GM21737 (cell line): ENCODE data around the gene ICAM3.

Experiments
- ATAC-seq: cut with Tn5 transposase; IDR thresholded peaks from one replicate; pipeline ENCODE4 v1.9.1; 2021; ENCODE audit warnings: mild to moderate bottlenecking, moderate library complexity; ENCODE audit not compliant: unreplicated experiment

Gene ICAM3

DNA sequence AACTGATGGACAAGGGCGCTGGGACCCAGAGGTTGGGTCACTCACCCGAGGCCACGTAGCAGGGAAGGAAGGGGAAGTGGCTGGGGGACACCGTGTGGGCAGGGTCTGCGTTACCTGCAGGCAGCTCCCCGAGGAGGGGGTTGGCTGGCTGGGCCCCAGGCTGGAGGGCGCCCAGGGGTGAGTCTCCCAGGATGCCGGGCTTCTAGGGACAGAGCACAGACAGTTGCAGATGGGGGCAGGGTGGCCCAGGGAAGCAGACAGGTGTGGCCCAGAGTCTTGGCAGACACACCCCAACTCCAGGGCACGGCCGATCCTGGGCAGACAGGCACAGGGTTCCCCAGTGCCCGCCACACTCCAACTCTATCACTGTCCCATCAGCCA is 18.0 kb downstream of the ICAM3 start:
- no peak for ATAC-seq

DNA sequence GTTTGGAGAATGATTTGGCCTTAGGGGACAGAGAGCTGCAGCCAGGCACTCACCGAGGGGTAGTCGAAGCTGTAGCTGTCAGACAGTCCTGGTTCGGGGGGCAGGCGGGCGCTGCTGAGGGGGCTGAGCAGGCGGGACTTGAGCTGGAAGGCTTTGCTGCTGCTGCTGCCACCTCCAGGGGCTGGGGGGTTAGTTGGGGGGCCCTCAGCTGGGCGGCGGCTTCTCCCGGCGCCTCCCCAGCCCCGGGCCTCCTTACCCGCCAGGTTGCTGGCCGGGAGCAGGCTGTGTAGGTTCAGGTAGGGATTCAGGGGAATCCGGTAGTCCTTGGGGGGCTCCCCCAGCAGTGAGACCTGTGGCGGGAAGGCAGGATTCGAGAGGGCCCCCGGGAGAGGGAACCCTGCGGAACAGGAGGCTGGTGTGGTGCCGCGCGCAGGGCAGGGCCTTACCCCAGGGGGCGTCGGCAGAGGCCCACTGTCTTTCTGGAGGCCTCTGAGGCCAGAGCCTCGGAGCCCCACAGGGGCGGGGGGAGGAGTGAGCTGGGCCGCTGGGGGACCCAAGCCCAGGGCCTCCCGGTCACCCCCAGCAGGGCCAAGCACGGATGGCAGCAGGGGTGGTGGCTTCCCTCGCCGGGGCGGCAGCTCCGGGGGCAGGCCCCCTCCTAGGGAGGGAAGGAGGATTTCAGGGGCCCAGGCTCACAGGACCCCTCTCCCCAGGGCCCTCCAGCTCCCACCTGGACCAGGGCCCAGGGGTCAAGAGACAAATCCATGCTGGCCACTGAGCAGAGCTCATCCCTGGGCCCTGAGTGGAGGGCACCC is 18.6 kb downstream of the ICAM3 start:
- ATAC-seq: no peak

DNA sequence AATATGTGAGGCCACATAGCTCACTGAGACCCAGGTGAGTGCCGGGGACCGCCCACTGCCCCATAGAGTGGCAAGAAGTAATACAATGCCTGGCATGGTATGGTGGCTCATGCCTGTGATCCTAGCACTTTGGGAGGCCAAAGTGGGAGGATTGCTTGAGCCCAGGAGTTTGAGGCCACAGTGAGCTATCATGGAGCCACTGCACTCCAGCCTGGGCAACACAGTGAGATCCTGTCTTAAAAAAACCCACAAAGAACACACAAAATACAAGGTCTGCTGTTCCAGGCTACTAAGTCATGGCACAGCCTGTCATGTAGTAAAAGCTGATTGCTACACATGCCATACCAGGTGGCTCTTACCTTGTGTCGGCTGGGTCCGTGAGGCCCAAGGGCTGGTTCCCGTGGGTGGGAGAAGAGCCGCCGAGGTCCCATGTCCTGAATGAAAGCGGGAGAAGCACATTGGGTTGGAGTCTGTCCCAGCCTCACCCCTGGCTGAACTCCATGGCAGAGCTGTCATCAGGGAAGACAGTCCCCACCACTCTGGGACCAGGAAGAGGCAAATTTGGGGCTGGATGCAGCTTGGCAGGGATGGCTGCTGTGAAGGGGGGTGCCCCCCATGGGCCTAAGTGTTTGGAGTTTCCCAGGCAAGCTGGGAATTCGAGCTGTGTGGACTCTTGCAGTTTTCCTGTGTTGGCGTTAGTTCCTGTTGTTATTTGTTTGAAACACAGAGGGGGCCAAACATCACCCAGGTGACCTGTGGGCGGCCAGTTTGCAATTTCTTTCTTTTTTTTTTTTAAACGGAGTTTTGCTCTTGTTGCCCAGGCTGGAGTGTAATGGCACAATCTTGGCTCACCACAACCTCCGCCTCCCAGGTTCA is 20.4 kb downstream of the ICAM3 start:
- ATAC-seq: no peak

DNA sequence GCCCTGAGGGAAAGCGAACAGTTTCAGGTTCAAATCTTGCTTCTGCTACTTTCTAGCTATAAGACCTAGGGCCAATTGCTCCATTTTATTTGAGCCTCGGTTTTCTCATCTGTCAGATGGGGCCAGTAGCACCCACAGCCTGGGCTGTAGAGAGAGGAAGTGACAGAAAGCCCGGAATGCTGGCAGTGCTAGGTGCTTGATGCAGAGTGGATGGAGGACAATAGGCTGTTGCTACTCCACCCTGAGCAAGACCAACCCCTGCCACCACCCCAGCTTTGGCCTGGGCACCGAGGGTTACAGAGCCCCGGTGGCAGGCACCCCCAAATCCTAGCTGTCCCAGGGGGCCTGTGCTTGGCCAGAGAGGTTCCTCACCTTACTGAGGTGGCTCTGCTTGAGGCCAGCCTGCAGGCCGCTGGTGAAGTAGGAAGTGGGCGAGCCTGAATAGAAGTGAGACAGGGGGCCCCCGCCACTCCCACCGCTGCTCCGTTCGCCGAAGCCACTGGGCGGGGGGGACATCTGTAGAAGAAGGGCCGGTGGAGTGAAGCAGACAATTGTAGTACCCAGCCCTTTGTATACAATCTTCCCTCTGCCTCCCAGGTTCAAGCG is 21.5 kb downstream of the ICAM3 start:
- no peak for ATAC-seq

DNA sequence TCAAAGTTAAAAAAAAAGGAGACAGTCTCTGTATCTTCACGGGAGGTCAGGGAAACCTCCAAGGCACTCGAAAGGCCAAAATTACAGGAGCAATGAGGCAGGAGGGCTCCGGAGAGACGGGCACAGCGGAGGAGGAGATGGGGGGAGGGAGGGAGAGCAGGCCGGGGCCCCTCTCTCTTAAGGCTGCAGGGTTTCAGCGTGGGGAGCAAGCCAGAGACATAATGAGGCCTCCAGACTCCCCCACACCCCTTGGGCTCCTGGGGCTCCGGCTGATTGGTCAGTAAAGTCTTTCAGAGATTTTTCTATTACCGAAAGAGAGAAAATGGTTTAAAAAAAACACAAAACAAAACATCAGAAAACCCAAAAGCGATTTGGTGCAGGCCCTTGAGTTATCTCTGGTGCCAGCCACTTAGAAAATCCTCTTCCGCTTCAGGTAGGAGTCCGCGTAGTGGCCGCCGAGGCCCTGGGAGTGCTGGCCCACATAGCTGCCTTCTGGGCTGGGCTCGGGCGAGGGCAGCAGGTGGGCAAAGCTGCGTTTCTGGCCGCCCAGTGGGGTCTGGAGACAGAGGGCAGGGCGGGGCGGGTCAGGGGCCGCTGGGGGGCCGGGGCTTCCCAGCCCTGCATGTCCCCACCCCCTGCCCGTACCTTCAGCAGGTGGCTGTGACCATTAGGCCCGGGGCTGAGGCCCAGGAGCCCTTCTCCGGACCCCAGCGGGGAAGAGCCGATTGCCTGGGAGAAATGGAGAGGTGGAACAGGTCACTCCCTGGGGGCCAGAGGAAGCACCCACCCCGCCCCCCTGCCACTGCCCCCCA is 22.2 kb downstream of the ICAM3 start:
- ATAC-seq: no peak

DNA sequence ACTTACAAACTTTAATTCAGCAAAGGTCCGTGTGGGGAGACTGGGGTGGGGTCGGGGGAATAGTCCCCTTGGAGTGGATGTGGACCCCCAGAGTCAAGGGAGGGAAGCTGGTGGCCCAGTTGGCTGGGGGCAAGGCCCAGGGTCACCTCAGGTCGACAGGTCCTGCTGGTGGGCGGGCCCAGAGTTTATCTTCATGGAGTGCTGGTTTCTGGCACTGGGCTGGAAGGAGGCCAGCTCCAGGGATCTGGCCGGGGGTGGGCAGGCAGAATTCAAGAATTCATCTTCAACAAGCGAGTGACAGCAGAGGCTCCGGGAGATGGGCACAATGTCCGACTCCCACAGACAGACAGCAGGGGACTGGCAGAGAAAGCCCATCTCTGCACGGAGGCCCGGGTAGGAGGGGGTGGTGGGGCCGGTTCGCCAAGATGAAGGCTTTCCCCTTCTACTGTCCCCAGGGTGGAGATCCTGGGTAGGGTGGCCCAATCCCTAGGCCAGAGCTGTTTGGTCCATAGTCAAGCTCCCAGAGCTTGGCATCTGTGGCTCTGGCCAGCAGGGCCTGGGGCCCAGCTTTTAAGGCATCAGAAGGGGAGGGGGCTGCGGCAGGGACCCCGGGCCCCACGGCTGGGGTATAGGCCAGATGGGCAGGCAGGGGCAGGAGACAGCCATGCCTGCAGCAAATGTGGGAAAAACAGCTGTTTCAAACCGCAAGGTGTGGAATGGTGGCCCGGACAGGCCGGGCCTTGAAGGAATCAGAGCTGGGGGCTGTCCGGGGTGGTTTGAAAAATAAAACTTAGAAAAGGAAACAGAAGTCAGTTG is 23.0 kb downstream of the ICAM3 start:
- no peak for ATAC-seq

DNA sequence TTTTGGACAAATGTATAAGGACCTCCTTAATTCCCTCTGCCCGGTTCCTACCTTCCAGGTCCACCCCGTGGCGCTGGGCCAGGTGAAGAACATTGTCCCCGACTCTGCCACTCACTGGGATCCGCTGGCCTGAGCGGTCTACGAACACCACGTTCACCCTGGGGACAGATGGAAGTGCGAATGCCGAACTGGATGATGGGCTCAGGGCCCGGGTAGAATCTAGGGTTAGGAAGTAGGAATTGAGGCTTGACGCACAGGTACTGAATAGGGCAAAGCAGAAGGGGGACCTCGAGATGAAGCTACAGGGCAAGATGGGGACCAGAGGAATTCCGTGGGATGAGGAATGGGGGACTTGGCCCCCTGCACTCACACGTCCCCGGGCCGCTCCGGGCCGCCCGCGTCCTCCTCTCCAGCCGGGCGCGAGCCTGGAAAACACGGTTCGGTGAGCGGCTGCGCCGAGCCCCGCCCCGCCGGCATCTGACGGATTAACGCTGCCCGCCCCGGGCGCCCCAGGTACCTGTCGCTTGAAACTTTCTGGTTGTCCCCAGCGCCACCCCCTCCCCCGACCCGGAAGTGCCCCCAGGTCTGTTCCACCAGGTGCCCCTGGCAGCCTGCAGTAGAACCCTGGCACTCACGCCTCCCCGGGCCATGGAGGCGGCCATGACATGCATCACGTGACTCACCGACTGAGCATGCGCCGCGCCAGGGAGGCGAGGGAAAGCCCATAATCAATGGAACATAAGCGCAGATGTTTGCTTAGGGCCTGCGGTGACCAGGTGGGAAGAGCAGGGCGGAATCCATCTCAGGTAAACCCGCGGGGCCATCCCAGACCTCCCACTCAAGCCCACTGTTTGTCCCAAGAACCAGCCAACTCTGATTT is 23.8 kb downstream of the ICAM3 start, which contains the start of gene FDX2:
Gene FDX2, minus strand, starts transcription at position 681 of the 880 bp plus-strand sequence. Its CDS starts 19 bp downstream, at position 662.
- ATAC-seq: no peak

DNA sequence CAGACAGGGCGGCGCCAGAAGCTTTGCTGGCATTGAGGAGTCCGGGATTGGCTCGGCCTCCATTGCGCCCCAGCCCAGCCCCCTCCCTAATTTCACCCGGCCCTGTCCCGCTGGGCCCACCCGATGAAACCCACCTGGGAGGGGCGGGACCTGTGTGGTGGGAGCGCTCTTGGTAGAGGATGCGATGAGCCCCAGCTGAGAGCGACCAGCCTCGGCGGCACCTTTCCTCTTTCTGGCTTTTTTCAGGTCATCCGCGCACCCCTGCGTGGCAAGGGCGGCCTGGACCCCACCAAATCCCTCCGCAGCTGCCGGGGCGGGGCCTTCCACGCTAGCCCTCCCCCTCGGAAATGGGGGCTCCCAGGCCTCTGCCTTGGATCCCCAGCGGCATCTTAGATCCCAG is 30.0 kb downstream of the ICAM3 start, which contains the start of gene ZGLP1:
Gene ZGLP1, minus strand, starts transcription at position 393 of the 400 bp plus-strand sequence.
- ATAC-seq: no peak

DNA sequence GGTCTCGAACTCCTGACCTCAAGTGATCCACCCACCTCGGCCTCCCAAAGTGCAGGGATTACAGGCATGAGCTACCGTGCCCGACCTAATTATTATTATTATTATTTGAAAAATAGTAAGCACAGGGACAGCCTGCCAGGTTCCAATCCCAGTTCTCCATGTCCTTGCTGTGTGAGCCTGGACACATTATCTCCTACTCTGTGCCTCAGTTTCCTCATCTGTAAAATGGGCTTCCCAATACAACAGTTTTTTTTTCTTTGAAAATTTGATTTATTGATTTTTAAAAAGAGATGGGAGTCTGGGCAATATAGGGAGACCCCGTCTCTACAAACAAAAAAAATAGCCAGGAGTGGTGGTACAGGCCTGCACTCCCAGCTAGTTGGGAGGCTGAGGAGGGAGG is 33.1 kb downstream of the ICAM3 start:
- ATAC-seq: no peak

DNA sequence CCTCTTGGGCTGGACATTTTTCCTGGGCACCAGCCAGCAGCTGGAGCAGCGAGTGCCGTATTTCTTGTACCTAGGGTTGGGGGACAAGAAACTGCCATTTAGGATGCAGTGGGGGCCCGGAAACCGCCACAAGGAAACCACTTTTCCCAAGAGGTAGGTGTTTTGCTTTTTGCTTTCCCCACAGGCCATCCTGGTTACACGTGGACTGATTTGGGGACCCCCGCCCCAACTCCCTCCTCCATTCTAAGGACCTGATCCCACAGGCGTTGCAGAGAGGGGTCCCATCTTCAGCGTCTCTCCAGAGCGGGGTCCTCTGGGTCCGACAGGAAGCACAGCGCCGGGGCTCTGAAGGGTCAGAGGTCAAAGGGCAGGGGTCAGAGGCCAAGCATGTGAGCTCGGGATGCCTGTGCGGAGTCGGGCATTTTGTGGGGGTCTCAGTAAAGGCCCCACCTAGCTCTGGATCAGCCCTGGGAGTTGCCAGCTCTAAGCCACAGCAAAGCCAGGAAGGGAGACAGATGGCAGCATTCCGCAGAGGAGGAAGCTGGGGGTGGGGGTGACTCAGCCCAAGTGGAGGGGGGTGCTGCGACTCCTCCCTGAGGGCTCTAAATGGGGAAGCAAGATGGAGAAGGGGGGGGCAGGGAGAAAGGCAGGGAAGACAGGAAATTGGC is 34.2 kb downstream of the ICAM3 start:
- no peak for ATAC-seq

DNA sequence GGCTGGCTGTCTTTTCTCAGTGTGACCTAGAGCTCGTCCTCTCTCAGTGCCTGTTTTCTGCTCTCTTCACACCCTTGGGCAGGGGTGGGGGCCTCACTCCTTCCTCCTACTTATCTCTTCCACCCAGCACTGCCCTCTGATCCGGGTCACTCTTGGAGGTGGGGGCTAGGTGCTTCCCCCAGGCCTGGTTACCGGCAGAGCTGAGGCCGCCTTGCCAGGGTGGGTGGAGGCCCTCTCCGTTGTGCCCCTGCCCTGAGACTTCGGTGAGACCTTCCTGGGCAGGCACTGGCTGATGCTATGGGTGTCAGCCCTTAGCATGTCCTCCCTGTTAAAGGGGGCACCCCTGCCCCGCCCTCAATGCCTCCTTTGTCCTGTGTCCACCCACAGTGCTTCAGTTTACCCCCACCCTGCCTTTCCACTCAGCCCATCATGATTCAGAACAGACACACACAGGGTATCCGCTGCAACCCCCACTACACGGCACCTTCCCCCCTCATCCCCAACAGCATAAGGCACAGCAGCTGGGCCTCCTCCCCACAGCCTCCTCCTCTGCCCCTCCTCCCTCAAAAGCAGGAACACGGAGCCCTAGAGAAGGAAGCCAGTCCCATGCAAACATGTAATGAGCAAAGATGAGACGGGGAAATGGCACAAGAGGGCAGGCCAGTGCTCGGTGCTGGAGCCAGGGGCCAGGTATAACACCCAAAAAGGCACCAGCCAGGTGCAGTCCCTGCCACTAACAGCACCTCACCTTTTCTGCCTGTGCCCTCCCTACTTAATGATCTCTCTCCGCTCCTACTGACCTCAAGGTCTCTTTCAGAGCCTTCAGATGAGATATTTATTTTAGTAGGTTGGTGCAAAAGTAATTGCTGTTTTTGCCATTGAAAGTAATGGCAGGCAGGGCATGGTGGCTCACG is 39.6 kb downstream of the ICAM3 start:
- ATAC-seq: no peak

DNA sequence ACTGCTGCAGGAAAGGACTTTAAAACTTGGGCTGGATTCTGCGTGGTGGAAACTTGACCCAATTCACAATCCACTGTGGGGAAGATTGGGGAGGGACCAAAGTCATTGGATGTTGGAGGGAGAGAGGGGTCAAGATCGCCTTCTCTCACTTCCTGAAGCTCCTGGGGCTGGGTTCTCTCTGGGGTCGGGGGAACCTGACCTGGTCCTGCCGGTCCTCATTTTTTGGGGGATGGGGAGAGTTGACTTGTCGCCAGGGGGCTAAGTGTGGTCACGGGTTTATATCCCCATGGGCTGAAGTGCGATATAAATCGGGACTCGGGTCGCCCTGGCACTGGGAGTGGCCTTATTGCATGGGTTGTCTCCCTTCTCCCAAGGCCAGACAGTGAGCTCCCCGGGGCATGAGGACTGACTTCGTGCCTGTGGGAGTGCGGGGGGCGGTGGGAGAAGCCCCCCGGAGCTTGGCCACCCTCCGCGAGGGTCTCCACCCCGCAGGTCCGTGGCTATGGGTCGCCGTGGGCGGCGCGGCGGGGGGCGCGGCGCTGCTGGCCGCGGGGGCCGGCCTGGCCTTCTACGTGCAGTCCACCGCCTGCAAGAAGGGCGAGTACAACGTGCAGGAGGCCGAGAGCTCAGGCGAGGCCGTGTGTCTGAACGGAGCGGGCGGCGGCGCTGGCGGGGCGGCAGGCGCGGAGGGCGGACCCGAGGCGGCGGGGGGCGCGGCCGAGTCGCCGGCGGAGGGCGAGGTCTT is 43.4 kb downstream of the ICAM3 start:
- no peak for ATAC-seq

DNA sequence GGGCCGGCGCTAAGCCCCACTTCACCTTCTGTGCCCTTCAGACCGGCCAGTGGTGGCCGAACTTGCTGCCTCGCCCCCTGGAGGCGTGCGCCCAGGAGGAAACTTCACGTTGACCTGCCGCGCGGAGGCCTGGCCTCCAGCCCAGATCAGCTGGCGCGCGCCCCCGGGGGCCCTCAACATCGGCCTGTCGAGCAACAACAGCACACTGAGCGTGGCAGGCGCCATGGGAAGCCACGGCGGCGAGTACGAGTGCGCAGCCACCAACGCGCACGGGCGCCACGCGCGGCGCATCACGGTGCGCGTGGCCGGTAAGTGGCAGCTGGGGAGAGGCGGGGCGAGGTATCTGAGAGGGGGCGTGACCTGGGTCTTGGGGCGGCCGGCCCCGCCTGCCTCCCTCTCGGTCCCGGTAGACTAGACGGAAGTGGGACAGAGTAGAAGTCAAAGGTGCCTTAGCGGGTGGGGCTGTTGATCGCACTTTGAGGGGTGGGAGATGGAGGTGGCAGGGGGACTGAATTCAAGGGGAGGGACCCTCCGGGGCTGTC is 44.0 kb downstream of the ICAM3 start:
- no peak for ATAC-seq

DNA sequence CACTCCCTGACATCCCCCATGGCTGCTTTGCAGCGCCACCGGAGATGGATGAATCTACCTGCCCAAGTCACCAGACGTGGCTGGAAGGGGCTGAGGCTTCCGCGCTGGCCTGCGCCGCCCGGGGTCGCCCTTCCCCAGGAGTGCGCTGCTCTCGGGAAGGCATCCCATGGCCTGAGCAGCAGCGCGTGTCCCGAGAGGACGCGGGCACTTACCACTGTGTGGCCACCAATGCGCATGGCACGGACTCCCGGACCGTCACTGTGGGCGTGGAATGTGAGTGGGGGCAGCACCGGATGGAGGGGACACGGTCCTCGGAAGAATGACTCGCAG is 45.1 kb downstream of the ICAM3 start:
- no peak for ATAC-seq

DNA sequence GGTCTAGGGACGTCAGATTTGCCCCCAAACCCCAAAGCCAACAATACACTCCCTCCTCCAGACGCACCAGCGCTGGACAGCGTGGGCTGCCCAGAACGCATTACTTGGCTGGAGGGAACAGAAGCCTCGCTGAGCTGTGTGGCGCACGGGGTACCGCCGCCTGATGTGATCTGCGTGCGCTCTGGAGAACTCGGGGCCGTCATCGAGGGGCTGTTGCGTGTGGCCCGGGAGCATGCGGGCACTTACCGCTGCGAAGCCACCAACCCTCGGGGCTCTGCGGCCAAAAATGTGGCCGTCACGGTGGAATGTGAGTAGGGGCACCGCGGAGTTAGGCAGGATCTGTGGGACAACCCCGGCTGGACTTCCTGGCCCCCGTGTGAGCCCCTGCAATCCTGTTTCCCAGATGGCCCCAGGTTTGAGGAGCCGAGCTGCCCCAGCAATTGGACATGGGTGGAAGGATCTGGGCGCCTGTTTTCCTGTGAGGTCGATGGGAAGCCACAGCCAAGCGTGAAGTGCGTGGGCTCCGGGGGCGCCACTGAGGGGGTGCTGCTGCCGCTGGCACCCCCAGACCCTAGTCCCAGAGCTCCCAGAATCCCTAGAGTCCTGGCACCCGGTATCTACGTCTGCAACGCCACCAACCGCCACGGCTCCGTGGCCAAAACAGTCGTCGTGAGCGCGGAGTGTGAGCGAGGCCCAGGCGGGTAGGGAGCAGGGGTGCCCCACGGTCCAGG is 45.6 kb downstream of the ICAM3 start:
- no peak for ATAC-seq
